ENCODE results near the gene CMTM2.

DNA sequence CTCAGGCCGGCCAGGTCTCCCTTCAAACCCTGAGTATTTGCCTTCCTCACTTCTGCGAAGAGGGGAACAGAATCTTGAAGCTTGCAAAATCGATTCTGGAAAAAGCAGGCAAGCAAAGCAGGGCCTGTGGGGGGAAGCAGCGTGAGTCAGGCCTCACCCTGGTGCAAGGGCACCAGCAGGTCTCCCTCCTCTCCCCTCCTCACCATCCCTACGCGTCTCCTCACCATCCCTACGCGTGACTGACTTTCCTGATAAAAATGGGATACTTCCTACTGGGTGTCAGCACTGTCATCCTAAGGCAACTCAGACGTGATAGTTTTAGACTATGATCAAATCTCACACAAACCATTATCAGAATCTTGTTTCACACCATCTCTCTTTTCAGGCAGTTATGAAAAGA, 37.3 kb downstream of the CMTM2 start:
- TF ChIP-seq, protein P1, sequence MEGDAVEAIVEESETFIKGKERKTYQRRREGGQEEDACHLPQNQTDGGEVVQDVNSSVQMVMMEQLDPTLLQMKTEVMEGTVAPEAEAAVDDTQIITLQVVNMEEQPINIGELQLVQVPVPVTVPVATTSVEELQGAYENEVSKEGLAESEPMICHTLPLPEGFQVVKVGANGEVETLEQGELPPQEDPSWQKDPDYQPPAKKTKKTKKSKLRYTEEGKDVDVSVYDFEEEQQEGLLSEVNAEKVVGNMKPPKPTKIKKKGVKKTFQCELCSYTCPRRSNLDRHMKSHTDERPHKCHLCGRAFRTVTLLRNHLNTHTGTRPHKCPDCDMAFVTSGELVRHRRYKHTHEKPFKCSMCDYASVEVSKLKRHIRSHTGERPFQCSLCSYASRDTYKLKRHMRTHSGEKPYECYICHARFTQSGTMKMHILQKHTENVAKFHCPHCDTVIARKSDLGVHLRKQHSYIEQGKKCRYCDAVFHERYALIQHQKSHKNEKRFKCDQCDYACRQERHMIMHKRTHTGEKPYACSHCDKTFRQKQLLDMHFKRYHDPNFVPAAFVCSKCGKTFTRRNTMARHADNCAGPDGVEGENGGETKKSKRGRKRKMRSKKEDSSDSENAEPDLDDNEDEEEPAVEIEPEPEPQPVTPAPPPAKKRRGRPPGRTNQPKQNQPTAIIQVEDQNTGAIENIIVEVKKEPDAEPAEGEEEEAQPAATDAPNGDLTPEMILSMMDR (IDR thresholded peaks at IDR 0.05), result no peak
- no peak for TF ChIP-seq EZH2 (IDR thresholded peaks at IDR 0.05)

Measured in neural progenitor cell (in vitro differentiated cells).